Tibial nerve (tissue), 4 donors: ENCODE results near the gene CSNK1E. TPM values are rescaled to one million over a fixed set of nuclear protein-coding genes. Genes with fewer than 3 reads are reported as not detected.
A peak's percentile ranks its signal among the peaks of the same experiment; 100 is the strongest.

Experiments
- DNase-seq, 2 donors: peaks; one replicate each; pipeline ENCODE4 v3.0.0-alpha.2; 2019; ENCODE audit warnings: low spot score in 2 of 2
- H3K27ac ChIP-seq, 4 donors: fragments of 200-600 bp; sonication (generic) in 3 of 4; one replicate each; pipeline ENCODE4 v1.5.1; 2017 to 2019; ENCODE audit warnings: mild to moderate bottlenecking in 1 of 4
- H3K27me3 ChIP-seq, 2 donors: fragments of 200-600 bp; sonication (generic) in 1 of 2; one replicate each; pipeline versions ENCODE4 v1.5.1 to v1.6.0; 2017 to 2019
- H3K36me3 ChIP-seq, 3 donors: fragments of 200-600 bp; sonication (generic); one replicate each; pipeline ENCODE4 v1.5.1; 2018 to 2019
- H3K4me1 ChIP-seq, 4 donors: fragments of 200-600 bp; sonication (generic) in 3 of 4; one replicate each; pipeline ENCODE4 v1.5.1; 2017 to 2019
- H3K4me3 ChIP-seq, 4 donors: fragments of 200-600 bp; sonication (generic) in 3 of 4; one replicate each; pipeline ENCODE4 v1.5.1; 2017 to 2019; ENCODE audit warnings: mild to moderate bottlenecking in 1 of 4, moderate library complexity in 1 of 4
- H3K9me3 ChIP-seq, 4 donors: fragments of 200-600 bp; sonication (generic) in 3 of 4; one replicate each; pipeline ENCODE4 v1.5.1; 2017 to 2019
- CTCF ChIP-seq, 5 experiments: fragments of 200-600 bp in 3 of 5; fragments of 450-650 bp in 2 of 5; sonication (generic) in 3 of 5; IDR thresholded peaks; one replicate each; pipeline ENCODE4 v1.5.1; 2016 to 2019; ENCODE audit warnings: antibody characterized with exemption in 5 of 5, mild to moderate bottlenecking in 3 of 5, moderate library complexity in 2 of 5
- EP300 ChIP-seq, 2 donors: sonication (generic); formaldehyde crosslinking; IDR thresholded peaks; one replicate each; pipeline ENCODE4 v1.6.1; 2017; ENCODE audit warnings: antibody characterized with exemption in 2 of 2, mild to moderate bottlenecking in 1 of 2
- POLR2A ChIP-seq, 2 donors: fragments of 450-650 bp; IDR thresholded peaks; one replicate each; pipeline ENCODE4 v1.6.1; 2017; ENCODE audit warnings: antibody characterized with exemption in 2 of 2, mild to moderate bottlenecking in 2 of 2, moderate library complexity in 2 of 2
- WGBS, 2 donors: methylation state at CpG; one replicate each; pipeline ENCODE4 v1.1.5; 2018; 5-methylcytosine and 5-hydroxymethylcytosine counted together
- total RNA-seq, 4 donors: library from RNA; depleted of rRNA; stranded (reverse); fragments of >200 nt; gene quantifications; one replicate each; pipeline ENCODE4 v1.1.0, GENCODE V29; 2016

The CSNK1E gene
- total RNA-seq, 4 donors from 2014 or later, result 122 to 235 (median 164) TPM

- no peaks in the 10 kb centered on the region for H3K9me3 ChIP-seq
- H3K4me1 ChIP-seq, result peaks cover 0 to 40% (median 0%) of the 10 kb centered on the region in 4 donors
- peaks cover 19 to 98% (median 48%) of the 10 kb centered on the region in 3 donors for H3K36me3 ChIP-seq
- no peaks in the 10 kb centered on the region for H3K27me3 ChIP-seq
- TF ChIP-seq POLR2A (IDR thresholded peaks at IDR 0.05), result no peak
- TF ChIP-seq CTCF (IDR thresholded peaks at IDR 0.05), result no peak
- no peak for TF ChIP-seq EP300 (IDR thresholded peaks at IDR 0.05)
- DNase-seq, result no peak
- 82 to 83% methylated on average over 17 to 18 of the region's 26 CpGs for WGBS, 2 donors
- peak overlapping the region in 2 of 4 donors; percentile 73 to 82 for H3K27ac ChIP-seq
- H3K4me3 ChIP-seq, result no peak overlapping the region
Observed at GRCh38 chr22:38294193-38294592, 23.0 kb downstream of the CSNK1E start.

- 53 to 63% methylated on average over 6 to 9 of the region's 9 CpGs for WGBS, 2 donors
- H3K36me3 ChIP-seq, result peaks cover 8 to 98% (median 33%) of the 10 kb centered on the region in 3 donors
- no peak for DNase-seq
- H3K4me1 ChIP-seq, result peaks cover 0 to 40% (median 0%) of the 10 kb centered on the region in 4 donors
- no peaks in the 10 kb centered on the region for H3K9me3 ChIP-seq
- no peaks in the 10 kb centered on the region for H3K27me3 ChIP-seq
- no peak for TF ChIP-seq POLR2A (IDR thresholded peaks at IDR 0.05)
- peak in 1 of 2 donors; percentile 40 for TF ChIP-seq EP300 (IDR thresholded peaks at IDR 0.05)
- peak overlapping the region; percentile 6 to 82 (median 48) for H3K27ac ChIP-seq
- no peak overlapping the region for H3K4me3 ChIP-seq
Observed at GRCh38 chr22:38292694-38293093, 24.5 kb downstream of the CSNK1E start.

GRCh38 chr22:38291201-38291777 lies 25.9 kb downstream of the CSNK1E start:
- Histone ChIP-seq H3K4me3 (no peak overlapping the region), H3K4me1 (peaks cover 0 to 42% (median 2%) of the 10 kb centered on the region in 4 donors), H3K36me3 (peaks cover 6 to 84% (median 20%) of the 10 kb centered on the region in 3 donors), H3K27ac (peak overlapping the region in 3 of 4 donors; percentile 11 to 82 (median 73)), H3K27me3 (no peaks in the 10 kb centered on the region), H3K9me3 (no peaks in the 10 kb centered on the region)
- no peak for DNase-seq
- TF ChIP-seq EP300 (IDR thresholded peaks at IDR 0.05) (peak in 1 of 2 donors; percentile 16), POLR2A (IDR thresholded peaks at IDR 0.05) (no peak), CTCF (IDR thresholded peaks at IDR 0.05) (no peak)
- 58 to 65% methylated on average over 18 to 22 of the region's 22 CpGs for WGBS, 2 donors

- TF ChIP-seq POLR2A (IDR thresholded peaks at IDR 0.05) (no peak), CTCF (IDR thresholded peaks at IDR 0.05) (no peak), EP300 (IDR thresholded peaks at IDR 0.05) (no peak)
- no peaks in the 10 kb centered on the region for H3K9me3 ChIP-seq
- H3K27ac ChIP-seq, result peak overlapping the region in 3 of 4 donors; percentile 34 to 73 (median 58)
- H3K4me1 ChIP-seq, result peaks cover 0 to 34% (median 2%) of the 10 kb centered on the region in 4 donors
- peaks cover 0 to 75% (median 13%) of the 10 kb centered on the region in 3 donors for H3K36me3 ChIP-seq
- no peak for DNase-seq
- no peaks in the 10 kb centered on the region for H3K27me3 ChIP-seq
- WGBS, 2 donors, result 81 to 87% methylated on average over 8 of the region's 8 CpGs
- H3K4me3 ChIP-seq, result no peak overlapping the region
Observed at GRCh38 chr22:38290347-38290746, 26.9 kb downstream of the CSNK1E start.

- TF ChIP-seq CTCF (IDR thresholded peaks at IDR 0.05), result no peak
- no peak for TF ChIP-seq POLR2A (IDR thresholded peaks at IDR 0.05)
- peak in 1 of 2 donors; percentile 6 for TF ChIP-seq EP300 (IDR thresholded peaks at IDR 0.05)
- 75 to 77% methylated on average over 12 of the region's 12 CpGs for WGBS, 2 donors
- Histone ChIP-seq H3K4me3 (no peak overlapping the region), H3K36me3 (peaks cover 0 to 68% (median 10%) of the 10 kb centered on the region in 3 donors), H3K4me1 (peaks cover 0 to 30% (median 2%) of the 10 kb centered on the region in 4 donors), H3K9me3 (no peaks in the 10 kb centered on the region), H3K27ac (peak overlapping the region in 3 of 4 donors; percentile 25 to 58 (median 34)), H3K27me3 (no peaks in the 10 kb centered on the region)
- no peak for DNase-seq
Observed at GRCh38 chr22:38289583-38290082, 27.6 kb downstream of the CSNK1E start.
